Stimulated activated CD4-positive, alpha-beta T cell treated with anti-CD3 and anti-CD28 coated beads, Interleukin-1b, Interleukin-23, amount 100 ng/mL, for 4 hours (primary cell): Measurements from ENCODE around the gene PROX1.

Experiments
- DNase-seq, 2 donors: peaks; one replicate each; pipeline ENCODE4 v3.0.0-alpha.2; 2020; ENCODE audit warnings: low read depth in 2 of 2

The PROX1 gene, protein sequence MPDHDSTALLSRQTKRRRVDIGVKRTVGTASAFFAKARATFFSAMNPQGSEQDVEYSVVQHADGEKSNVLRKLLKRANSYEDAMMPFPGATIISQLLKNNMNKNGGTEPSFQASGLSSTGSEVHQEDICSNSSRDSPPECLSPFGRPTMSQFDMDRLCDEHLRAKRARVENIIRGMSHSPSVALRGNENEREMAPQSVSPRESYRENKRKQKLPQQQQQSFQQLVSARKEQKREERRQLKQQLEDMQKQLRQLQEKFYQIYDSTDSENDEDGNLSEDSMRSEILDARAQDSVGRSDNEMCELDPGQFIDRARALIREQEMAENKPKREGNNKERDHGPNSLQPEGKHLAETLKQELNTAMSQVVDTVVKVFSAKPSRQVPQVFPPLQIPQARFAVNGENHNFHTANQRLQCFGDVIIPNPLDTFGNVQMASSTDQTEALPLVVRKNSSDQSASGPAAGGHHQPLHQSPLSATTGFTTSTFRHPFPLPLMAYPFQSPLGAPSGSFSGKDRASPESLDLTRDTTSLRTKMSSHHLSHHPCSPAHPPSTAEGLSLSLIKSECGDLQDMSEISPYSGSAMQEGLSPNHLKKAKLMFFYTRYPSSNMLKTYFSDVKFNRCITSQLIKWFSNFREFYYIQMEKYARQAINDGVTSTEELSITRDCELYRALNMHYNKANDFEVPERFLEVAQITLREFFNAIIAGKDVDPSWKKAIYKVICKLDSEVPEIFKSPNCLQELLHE

DNA sequence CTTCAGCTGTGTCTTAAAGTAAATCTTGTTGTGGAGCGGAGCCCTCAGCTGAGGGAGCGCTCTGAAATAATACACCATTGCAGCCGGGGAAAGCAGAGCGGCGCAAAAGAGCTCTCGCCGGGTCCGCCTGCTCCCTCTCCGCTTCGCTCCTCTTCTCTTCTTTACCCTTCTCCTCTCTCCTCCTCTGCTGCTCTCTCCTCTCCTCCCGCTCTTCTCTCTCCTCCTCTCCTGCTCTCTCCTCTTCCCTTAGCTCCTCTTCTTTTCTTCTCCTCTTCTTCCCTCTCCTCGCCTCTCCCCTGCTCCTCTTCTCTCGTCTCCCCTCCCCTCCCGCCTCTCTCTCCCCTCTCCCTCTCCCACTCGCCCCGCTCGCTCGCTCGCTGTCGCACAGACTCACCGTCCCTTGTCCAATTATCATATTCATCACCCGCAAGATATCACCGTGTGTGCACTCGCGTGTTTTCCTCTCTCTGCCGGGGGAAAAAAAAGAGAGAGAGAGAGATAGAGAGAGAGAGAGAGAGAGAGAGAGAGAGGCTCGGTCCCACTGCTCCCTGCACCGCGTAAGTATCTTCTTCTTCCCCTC lies at the start of gene PROX1:
Gene PROX1 (plus strand): TSS at position 47 of the 580 bp plus-strand sequence. CDS start 8,563 bp downstream, outside the sequence.
- DNase-seq, result no peak

DNA sequence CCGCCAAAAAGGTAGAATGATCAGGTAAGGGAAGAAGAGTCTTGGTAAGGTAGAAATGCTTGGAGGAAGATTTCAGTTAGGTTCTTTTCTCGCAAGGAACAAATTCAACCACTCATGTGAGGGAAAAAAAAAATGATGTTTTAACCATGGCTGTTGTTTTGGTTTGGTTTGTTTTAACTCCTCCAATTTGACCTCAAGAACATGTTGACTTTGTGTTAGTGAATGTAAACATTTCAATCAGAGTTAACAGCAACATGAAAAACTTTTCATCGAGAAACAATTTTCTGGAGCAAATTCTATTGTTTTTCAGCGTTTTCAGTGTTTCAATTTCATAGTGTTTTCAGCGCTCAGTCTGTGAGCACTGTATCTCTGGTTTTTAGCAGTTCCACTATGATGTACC lies 49.0 kb upstream of the PROX1 start:
- DNase-seq, result no peak

DNA sequence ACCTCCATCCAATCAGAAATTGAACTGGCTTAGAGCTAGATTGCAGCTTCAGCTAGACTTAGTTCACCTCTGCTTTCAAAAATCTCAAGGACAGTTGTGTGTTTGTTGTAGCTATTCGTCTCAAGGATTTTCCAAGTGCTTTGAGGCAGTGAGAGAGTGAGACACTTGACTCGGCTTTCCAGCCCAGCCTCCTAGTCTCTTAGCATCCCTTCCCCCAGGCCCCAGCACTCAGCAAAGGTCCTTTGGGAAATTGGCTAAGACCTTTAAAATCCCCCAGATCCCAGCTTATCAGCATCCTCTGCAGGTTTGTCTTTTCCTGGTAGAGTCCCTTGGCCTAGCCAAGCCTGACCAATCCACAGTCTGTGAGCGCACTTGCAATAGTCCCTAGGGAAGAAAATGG lies 47.9 kb upstream of the PROX1 start:
- DNase-seq, result no peak

DNA sequence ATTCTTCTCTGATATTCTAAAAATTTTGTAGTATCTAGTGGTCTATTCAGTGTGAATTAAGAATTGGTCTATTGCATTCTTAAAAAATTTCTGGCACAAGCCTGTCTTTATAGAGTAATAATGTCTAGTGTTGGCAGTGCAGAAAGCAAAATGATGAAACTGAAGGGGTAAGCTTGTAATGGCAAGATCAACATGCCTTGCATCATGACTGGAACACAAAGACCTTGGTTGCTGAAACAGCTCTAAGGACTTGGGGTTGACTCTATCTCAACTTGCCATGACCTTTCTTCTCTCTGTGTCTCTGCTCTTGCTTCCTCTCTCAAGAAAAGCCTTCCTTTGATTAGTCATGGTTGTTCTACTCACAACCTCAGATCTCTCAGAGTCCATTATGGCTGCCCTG lies 46.8 kb upstream of the PROX1 start:
- no peak for DNase-seq

DNA sequence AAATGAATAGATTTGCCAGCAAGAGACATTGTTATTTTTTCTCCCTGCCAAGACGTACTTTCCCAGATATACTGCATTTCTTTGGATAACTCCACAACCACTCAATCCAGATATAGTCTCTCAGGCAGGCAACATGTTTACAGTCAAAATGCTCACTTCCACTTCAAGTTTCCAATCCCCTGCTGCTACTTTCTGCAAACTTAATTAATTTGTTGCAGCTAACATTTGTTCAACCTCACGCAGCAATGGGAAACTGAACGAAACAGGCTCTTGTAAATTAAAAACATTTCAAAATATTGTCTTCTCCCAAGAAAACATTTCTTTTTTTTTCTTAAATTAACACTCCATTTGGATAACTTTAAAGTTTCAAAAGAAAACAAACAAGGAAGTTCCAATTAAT lies 45.7 kb upstream of the PROX1 start:
- DNase-seq, result no peak

DNA sequence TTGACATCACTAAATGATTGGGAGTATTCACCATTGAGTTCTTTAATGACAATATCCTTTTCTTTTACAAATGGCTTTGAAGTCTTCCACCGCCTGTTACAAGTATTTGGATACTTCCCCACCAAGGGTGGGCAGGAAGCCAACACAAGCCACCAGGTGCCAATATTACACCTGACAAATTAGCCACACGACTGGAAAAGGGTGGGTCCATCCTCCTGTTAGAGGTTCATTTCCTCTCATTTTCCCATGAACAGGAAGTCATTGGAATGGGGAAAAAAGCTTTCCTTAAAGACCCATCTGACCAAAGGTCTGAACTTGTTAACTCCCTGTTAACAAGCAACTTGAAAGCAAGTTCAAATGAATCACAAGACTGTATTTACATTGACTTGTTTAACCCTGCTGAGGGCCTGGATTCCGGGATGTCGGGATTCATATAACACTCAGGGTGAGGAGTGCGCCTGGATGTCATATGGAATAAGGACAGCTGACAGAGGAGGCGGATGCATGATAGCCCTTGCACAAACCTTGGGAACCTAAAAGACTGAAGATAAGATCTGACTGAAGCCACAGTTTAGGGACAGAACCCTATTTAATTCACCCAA lies 40.5 kb upstream of the PROX1 start:
- no peak for DNase-seq

DNA sequence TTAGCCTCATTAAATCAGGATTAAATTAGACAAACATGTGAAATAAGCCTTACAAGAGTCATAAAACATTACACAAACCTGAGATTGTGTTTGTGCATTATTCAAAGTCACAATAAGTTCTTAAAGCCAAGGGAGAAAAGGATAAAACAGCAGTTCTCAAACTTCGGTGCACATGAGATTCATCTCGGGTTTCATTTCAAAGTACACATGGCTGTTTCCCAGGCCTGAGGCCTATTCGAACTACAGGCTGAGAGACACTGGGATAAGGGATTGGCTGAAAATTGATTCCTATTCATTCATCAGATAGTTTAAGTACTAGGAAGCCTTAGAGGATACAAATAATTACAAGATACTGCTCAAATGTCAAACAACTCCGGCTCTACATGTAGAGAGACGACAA lies 35.9 kb upstream of the PROX1 start:
- DNase-seq, result no peak

DNA sequence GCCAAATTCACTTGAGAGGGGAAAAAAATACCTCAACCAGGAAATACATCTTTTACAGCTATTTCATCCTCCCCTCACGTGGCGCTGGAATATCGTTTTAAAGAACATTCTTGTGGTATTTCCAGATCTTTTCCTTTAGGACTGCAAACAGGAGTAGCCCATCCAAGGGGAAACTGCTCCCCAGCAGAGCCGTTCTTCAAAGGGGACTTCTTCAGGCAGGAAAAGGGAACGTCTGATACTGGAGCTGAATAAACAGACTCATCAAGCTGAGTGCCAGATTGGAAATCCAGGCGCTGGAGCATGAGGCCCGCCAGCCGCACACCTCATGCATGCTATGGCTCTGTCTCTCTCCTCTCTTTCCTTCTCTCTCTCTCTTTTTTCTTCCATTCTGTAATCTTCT lies 34.0 kb upstream of the PROX1 start:
- no peak for DNase-seq

DNA sequence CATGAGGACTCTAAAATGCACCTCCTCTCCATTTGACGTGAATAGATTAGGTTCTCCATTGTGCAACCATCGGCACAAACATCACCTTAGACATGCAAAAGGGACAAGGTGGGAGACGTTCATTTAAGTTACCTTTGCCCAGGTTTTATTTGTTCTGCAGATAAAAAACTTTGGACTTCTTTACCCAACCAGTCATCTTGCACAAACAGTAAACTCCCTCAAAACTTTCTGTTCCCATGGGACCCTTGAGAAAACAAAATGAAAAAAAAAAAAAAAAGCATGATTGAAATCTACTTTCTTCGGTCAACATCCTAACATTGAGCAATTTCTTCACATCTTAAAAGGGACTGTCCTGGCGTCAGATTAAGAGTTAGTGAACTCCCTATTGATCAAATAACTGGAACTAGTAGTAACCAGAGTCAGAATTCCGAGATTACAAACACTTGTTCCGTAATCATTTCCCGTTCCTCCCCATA lies 31.4 kb upstream of the PROX1 start:
- no peak for DNase-seq

DNA sequence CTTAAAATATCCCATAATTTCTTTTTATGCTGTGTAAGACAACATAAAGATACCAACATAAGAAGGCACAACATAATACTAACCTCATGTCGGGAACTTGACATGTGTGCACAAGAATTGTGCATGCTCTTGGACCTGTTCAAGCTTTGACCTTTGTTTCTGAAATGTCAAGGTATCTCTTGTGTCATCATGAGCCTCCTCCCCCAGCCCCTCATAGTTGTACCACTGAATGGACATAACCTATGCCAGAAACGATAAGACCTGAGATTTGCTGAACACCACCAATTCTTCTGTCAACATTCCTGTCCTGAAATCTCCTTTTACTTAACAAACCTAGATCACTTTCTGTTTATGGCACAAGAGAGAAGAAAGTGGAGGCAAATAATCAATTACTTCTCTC lies 29.4 kb upstream of the PROX1 start:
- DNase-seq, result no peak

DNA sequence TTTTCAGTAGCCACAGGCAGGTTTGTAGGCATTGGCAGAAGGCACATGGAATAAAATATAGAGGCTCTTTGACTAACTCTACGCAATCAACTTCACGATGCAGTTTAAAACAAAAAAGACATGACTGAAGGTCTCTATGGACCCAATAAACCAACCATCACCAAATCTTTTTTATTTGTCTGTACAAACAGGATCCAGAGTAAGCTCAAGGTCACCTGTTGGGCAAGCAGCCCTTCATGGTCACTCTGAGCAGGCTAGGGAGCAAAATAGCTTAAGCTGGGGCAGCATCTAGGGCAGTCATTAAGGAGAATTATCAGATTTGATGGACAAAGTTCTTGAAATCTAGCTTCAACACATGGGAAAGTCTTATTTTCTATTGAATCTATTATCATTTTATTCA lies 26.8 kb upstream of the PROX1 start:
- DNase-seq, result no peak

DNA sequence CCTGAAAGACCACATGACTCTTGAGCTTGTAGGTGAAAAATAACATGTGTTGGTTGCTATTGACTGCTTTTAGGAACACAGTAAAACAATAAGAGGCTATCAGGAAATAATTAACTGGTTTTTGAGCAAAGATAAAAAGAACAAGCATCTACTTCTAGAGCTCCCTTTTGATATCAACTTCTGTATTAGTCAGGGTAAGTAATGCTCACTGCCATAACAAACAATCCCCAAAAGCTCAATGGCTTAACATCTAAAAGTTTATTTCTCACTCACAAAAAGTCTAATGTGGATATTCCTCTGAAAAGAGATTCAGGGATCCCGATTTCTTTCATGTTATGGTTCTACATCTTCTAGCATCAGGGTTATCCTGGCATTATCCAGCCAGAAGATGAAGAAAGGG lies 25.3 kb upstream of the PROX1 start:
- DNase-seq, result no peak

DNA sequence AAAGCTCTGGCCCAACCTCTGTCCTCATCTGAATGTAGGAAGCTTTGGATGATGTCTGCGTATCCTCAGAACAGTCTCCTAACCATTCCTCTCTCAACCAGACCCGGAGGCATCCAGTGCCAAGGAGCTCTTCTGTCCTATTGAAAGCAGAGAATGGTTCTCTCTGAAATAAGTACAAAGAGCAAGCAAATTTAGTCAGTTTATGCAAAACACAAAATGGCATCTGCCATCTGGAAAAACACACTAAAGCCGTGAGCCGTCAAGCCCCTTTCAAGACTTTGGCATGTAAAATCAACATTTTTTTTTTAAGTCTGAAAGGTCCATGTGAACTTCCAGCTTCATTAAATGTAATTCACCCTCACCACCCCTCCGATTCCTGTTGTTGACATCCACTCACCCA lies 21.7 kb upstream of the PROX1 start:
- DNase-seq, result no peak

DNA sequence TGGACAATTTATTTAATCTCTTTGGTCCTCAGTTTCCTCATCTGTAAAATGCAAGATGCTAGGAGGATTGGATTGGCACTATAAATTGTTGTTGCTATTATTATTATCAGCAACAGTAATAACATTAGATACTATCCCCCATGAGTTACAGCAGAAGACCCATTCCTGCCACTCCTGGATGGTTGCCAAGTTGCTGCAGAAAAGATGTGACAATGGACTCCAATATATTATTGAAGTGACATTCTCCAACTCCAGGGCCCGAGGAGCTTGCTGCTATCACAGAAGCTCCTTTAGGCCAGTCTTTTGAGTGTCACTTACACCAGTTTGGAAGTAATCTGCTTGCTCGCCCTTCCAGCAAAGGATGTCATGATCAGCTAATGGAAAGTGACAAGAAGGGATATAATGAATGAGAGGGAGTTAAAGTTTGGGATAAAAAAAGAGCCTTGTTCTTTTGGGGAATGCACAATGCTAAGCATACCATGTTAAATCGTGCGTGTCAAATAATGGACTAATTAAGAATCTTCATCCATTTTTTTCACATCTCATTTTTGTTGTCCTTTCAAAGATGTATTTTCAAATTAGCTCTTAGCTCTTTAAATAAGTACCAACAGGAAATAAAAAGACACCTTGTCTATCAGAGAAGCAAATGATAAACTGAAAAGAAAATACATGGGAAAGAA lies 19.5 kb upstream of the PROX1 start:
- DNase-seq, result no peak

DNA sequence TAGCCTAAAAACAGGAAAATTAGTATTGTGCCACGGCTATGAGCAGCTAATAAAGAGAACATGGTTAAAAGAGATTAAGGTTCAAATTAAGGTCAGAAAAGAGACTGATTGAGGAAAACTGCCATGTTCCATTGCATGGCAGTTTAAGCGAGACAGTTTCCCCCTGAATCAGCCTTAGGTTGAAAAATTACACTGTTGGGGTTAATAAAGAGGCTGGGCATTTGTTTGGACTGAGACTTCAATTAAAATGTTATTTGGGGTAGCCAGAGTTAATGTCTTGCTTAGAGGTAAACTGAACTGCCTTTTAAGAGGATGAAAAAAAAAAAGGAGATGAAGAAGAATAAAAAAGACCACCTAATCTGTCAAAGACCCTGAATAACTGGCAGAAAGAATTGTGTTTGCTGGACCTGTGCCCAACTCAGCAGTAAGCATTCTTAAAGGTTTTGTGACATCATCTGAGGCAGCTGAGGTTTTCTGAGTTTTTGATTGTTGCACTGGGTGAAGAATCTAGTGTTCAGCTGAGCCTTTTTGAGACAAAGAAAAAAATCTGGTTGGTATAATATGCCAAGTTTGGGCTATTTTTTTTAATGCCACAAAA lies 17.7 kb upstream of the PROX1 start:
- no peak for DNase-seq

DNA sequence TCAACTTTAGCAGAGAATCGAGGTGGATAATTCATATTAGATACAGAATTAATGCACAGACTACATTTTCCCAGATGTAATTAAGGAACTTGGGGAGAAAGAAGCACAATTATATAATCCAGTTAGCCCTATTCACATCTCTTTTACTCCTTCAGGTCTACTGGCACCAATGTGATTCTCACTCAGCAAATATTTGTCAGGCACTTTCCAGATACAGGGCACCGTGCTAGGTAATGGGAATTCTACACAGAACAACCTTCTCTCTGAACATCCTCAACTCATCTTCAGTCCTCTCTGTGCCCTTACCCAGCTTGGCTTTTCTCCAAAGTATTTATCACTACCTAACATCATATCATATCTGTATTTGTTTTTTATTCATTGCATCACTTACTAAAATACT lies 15.6 kb upstream of the PROX1 start:
- no peak for DNase-seq

DNA sequence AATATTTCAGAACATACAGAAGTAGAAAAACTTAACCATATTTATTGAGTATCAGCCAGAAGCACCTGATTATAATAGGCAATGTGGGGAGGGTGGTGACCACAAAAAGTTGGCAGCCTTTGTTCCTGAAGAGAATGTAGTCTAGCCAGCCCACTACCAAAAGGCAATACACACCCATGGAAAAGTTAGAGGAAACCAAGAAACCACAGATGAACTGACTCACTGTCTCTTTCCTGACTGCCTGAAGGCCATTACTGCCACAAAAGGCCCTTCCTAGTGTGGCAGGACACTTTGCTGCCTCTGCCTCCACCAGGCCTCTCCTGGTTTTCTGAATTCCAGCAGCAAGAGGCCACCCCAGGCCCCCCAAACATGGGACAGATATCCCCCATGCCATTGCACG lies 14.6 kb upstream of the PROX1 start:
- no peak for DNase-seq

DNA sequence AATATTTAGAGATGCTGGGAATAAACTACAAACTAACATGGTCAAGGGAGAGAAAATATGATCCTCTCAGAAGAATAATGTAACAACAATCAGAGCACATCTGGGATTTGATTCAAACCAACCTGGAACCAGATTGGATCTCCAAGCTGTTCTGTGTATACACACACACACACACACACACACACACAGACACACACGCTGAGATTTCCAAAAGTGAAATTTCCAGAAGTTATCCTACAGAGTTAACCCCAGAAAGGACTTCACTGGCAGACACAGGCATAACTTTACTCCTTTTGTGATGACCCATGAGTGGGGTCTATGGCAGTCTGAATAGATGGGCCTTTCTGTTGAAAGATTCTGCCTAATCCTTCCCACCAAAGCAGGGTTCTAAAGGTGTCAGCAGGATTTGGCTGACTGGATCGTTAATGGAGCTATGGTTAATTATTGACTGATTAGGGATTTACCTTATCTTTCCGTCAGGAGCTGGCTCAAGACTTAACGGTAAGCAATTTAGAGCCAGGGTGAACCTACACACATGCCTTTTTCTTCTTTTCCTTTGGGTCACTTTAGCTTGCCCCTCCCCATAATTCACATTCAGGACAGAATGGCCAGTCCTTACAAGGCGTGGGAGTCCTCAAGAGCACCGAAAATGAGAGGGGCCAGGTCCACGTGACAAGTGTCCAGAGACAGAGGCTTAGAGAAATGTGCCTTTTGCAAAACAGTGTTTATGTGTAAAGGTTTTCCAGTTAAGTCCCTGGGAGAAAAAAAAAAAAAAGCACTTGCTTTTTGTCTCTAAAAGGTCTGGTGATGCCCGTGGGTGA lies 10.9 kb upstream of the PROX1 start:
- DNase-seq, result no peak

DNA sequence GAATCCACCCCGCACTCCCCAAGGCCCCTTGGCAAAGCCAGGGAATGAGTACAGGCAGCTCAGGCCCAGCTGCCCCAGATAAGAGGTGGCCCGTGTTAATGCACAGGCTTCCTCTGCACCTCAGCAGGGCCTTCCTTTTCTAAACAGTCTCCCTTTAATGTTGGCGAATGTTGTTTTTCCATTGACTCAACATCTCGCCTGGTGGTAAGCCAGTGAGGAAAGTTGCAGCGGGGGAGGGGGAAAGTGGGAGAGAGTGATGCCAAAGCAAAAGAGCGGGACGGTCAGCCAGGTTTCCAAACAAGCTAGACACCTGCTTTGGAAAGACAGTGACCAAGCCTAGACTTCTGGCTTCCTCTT lies 10.3 kb upstream of the PROX1 start:
- no peak for DNase-seq

DNA sequence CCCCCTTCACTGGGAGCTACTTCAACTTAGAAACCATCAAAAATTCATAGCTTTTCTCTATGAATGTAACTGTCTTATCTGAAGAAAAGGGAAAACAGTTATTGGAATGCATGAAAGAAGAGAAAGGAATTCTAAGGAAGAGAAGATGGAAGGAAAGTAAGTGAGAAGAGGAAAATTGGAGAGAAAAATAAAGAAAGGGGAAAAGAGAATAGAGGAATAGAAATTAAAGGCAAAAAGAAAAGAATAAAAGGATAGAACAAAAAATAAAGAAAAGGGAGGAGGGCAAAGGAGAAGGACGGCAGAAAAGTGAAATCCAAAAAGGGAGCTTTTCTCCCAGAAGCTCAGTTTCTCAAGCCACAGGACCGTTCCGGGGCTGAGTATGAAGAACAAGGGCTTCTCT lies 9.9 kb upstream of the PROX1 start:
- no peak for DNase-seq
